RPMI7951 (cell line): ENCODE results near the gene COL15A1. TPM values are rescaled to one million over a fixed set of nuclear protein-coding genes. Genes with fewer than 3 reads are reported as not detected.
"Not testable (repeated sequence)": the region's sequence is repeated elsewhere in the genome, so short reads cannot be mapped to it uniquely, and the experiment has no call there.

Source experiments
- DNase-seq: peaks from one replicate; pipeline ENCODE4 v3.0.0-alpha.2; 2012; ENCODE audit warnings: low read depth
- total RNA-seq: library from RNA; depleted of rRNA; stranded (reverse); fragments of >200 nt; shearing (Covaris generic); gene quantifications from 2 replicates; pipeline ENCODE4 v1.2.3, GENCODE V29; 2014

COL15A1 gene
- total RNA-seq, 1 experiment from 2014 or later, result 20.2 TPM

DNA sequence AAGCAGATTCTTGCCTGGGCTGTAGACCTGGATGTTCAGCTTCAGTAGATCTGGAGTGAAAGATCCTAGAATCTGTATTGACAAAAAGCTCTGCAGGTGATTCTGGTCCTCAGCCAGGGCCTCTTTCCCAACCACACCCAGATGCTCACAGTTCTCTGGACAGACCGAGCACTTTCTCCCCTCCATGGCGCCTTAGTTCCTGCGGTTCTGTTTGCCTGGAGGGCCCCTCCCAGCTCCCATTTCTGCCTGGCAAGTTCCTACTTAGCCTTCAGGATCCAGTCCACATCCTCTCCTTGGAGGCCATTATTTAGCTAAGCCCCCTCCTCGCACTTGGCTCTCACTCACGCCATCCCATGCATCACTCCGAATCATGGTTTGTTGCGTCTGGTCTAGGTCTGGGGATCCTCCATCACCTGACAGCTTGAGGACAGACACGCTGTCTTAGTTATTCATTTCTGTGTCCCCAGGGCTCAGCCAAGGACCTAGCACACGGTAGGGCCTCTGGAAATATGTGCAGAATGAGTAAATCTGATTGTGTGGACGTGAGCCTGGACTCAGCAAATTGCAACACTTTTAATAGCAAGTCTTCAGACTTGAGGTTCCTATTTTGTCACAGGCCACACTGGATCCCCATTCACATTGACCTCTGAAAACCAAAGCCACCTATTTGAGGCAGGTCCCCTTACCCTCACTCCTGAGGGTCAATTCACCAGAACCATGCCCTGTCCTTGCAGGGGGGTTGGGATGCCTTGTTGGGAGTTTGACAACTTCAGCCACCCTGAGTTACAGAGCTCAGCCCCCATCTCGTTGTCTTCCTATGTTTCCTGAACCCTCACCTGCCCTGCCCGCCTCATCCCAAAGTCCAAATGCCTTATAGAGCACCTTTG is 50.7 kb downstream of the COL15A1 start:
- DNase-seq, result peak; percentile 48

DNA sequence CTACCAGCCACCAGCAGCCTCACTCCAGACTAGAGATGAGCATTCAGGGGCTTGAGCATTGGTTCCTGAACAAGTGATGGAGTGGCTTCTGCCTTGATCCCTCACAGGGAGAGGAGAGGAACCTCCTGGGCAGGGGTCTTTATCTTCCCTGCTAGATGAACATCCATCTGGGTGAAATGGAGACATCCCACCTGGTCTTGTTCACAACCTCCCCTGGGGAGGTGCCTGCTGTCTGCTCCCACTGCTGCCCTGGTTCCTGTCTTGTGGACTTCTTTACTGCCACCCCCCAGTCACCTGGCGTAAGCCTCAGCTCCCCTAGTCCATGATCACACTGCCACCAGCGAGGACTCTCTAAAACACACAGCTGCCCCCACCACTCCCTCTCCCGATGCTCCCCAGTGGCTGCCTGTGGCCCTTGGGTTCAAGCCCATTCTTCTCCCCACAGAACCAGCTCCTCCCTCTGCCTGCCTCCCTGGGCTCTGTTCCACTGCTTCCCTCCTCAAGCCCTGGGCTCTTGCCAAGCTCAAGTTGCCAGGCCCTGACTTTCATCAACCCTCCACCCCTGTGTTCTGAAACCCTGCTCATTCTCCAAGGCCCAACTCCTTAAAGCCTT is 51.5 kb downstream of the COL15A1 start:
- peak; percentile 64 for DNase-seq

DNA sequence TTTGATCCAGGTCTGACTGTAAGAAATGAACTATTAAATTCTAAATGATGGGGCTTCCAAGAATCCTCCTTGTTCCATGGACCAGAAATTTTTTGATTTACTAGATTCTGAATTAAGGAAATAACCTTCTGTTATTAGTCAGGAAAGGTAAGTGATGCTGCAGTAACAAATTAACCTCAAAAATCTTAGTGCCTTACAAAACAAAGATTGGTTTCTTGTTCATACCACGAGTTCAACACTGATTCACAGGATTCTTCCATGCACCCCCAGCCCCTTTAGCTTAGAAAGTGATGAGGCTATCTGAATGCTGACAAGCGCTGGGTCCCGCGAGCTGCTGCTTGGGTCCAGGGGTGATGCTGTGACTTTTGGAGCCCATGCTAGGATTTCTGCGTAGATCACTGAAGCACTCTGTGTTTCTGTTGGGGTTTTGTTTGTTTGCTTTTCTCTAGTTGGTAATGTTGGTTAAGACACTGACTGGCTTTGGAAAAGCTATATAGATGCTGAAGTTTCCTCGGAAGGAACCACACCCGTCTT is 52.3 kb downstream of the COL15A1 start:
- no peak for DNase-seq

DNA sequence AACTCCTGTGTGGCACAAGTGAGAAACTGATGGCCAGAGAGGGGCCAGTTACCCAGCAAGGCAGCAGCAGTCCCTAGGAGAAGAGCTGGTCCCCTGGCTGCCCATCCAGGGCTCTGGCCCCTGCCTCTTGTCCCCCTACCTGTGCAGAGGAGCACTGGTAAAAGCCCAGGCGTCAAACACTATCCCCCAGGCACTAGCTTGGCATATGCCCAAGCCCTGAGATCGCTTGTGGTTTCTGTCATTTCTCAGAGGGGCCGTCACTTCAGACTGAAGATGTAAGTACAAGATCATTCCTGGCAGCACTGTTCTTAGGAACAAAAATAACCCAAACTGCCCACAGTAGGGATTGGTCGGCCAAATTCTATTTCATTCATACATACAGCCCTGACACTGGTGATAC is 53.9 kb downstream of the COL15A1 start:
- DNase-seq, result peak; percentile 89

DNA sequence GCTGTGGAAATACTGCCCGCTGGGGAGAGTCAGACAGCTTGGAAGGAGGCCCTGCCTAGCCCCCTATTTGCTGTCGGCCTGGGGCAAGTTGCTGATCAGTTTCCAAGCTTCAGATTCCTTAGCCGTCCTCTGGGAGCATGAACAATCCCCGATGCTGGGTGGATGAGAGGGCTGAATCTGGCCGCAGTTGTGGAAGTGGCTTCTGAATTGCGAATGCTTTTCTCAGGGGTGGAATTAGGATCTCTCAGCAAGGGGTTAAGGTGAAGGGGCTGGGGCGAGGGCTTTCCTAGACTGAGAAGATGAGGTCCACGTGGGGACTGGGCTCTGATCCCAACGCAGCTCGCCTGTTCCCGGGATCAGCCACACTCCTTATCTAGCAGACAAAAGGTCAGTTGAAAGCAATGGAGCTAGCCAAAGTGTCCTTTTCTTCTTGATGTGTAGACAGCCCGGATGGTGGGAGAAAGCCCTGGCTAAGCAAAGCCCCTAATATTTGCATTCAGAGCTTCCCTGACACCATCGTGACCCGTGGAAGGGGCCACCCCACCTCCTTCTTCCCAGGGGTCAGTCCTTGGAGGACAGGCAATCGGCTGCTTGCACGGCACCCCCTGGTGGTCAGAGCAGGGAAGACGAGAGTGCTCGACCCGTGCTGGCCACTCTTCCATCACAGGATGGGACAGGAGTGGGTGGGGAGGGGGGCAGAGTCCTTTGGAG is 54.9 kb downstream of the COL15A1 start:
- peak; percentile 68 for DNase-seq

DNA sequence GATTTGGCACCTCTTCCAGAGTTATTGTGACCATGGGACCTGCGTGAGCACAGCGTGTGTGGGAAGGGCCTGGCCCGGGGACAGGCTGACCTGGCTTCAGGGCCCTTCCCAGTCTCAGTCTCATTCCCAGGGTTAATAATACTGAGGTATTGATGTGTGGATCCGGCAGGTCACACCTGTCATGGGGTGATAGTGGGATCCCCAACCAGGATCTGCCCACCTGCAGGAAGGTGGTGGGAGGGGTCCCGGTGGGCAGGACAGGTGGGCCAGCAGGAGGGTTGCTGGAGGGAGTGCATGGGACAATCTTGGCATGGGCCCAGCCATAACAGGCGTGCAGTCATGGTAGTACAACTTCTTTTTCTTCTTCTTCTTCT is 55.4 kb downstream of the COL15A1 start:
- no peak for DNase-seq

DNA sequence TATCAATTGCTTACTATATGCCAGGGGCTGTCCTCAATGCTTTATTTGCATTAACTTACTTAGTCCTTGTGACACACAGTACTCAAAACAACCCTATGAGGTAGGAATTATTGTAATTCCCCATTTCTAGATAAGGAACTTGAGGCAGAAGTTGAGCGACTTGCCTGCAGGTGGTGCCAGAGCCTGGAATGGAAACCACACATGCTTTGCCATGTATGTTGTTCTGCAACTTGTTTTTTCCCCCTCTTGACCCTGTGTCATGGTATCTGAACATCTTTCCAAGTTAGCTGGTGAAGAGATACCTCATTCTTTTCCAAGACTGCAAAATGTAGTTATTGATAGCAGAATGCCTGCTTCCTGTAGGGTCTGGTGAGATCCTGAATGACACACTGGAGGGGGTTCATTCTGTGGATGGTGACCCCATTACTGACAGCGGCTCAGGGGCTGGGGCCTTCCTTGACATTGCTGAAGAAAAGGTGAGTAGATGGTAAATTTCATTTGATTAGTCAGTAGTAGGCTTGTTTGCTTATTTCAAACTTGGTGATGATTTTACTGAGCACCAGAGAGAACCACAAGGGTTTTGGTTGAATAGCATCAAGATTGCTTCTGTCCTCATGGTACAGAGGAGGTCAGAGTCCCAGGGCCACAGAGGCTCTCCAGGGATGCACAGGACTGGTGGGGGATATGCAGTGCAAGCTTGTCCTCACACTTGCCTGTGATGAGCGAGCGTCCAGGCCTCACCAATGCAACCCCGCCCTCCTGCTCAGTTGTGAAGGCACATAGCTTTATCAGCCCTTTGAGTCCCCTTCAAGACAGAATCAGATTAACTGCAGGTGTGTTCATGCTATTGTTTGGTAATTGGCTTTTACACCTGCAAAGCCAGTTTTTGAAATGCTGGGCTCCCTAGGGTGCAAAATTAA is 57.0 kb downstream of the COL15A1 start:
- peak; percentile 73 for DNase-seq

DNA sequence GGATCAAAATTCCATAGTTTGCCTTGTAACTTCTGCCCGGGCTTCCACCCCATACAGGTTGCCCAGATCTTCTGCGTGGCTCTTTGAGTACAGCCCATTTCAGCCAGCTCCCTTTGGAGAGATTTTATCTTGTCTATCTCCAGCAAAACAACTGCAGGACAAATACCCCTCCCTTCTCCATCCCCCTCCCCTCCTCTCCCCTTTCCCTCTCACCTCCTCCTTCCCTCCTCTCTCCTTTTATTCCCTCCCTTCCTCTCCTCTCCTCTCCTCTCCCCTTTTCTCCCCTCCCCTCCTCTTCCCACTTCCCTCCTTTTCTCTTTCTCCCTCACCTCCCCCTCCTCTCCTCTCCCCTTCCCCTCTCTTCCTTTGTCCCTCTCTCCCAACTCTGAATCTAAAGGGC is 58.2 kb downstream of the COL15A1 start:
- no peak for DNase-seq

DNA sequence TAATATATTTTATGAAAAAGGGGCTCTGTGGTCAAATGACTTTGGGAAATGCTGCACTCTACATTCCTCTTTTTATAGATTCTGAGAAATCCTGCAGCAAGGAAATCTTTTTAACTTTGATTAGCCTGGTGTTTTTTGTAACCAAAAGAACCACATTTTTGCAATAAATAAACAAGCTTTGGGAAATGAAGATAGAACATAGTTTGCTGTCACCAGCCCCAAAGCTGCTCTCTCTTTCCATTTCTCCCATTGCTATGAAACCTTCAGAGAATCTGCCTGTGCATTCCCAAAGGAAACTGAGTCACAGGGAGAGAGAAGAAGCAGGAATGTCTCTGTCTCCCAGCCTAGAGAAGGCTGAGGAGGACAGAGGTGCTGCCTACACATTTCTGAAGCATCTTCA is 59.0 kb downstream of the COL15A1 start:
- no peak for DNase-seq

DNA sequence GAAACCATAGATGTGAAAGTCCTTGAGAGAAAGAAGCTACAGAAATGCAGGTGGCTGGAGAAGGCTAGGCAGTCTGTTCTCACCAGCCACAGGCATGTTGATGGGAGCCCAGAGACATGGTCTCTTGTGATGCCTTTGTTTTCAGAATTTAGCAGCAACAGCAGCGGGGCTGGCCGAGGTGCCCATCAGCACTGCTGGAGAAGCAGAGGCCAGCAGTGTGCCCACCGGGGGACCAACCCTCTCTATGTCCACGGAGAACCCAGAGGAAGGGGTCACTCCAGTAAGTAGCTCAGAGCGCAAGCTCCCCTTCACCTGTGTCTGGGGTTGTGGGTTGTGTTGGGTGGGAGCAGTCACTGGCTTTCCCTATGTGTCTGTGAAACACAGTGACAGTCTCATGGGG is 59.6 kb downstream of the COL15A1 start:
- DNase-seq, result no peak

DNA sequence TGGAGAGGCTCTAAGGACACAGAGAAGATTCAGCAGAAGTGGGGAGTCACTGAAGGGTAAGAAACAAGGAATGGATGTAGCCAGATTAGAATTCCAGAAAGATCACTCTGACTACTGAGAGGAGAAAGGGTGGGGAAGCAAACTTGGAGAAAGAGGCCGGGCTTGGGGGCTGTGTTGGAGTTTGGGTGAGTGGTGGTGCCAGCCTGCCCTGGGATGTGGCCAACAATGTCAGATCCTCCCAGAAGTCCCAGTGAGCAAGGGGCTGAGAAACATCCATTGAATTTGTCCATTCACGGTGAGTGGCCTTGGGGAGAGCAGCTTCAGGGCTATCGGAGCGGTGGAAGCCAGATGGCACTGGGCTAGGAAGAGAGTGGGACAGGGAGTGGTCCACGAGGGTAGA is 60.4 kb downstream of the COL15A1 start:
- no peak for DNase-seq

DNA sequence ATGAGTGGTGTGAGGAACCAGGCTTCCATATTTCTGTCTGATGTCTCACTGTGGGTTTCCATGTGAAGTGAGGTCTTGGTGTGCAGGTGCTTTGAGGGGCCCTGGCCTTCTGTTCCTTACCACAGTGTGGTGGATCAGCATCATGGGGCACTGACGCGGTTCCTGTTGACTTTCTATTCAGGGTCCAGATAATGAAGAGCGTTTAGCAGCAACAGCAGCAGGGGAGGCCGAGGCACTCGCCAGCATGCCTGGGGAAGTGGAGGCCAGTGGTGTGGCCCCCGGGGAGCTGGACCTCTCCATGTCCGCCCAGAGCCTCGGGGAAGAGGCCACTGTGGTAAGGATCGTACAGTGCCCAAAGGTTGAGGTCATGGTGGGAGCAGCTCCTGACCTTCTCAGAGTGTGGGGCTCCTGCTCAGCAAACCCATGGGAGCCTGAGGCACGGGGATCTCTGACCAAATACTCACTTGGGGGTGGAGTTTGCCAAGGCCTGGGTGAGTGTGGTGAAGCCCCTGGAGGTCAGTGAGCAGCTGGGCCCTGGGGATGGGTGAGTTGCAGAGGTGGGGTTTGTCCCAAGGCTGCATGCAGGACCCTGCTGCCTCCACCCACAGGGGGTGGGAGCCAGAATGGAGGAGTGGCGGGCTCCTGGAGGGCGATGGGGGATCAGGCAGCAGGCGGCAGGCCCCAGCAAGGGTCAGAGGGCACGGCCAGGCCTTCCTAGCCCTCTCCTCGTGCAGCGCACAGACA is 61.2 kb downstream of the COL15A1 start:
- no peak for DNase-seq

DNA sequence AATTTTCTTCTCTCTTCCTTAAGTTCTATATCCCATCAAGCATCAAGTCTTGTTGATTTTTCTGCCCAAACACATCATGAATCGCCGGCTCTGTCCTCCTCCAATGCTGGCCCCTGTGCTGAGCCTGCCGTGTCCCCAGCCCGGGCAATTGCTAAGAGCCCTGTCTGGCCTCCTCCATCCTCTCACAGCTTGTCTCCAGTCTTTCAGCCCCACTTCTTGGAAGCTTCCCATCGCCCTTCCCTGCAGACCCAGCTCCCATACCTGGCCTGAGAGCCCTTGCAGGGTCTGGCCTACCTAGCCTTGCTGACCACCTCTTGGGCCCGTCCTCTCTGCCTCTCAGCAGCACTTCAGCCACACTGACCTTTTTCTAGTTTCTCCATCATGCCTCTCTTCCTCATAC is 61.9 kb downstream of the COL15A1 start:
- no peak for DNase-seq

DNA sequence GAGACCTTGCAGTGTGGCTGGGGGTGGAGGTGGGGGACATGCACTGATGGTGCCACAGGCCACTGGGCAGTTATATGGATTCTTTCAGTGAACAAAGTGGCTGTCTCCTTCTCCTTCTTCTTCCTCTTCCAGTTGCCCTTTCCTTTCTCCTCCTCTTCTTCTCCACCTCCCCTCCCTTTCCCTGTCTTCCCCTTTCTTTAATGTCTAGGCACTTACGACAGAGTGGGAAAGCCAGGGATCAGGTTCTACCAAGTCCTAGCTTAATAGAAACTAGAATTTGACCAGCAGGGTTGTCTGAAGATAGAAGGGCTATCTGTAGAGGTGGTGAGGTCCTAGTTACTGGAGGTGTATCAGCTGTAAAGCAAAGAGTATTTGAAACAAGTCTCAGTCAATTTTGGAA is 62.8 kb downstream of the COL15A1 start:
- no peak for DNase-seq

DNA sequence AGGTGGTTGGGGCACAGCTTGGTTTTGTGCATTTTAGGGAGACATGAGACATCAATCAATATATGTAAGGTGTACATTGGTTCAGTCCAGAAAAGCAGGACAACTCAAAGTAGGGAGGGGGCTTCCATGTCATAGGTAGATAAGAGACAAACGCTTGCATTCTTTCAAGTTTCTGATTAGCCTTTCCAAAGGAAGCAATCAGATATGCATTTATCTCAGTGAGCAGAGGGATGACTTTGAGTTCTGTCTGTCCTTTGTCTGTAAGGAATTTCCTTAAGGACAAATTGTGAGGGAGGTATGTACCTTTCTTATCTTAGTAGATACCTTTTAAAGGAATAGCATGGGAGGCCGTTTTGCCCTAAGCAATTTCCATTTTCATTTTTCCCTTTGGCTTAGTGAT is 63.3 kb downstream of the COL15A1 start:
- no peak for DNase-seq

DNA sequence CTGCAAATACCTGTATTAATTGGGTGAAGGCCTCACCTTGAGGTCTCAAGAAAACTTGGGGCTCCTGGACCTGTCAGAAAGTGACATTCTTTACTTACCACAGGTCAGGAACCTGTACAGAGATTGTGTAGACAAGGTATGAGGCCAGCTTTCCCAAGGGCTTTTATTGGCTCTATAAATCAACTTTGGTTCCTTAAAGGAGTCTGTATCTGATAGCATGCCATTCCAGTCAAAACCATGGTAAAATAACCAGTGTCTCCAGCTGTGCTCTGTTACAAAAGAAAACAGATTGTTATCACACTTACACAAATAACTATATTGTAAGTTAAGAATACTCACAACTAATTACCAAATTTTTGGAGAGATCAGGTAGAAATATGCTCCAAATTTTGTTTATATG is 64.5 kb downstream of the COL15A1 start:
- no peak for DNase-seq

DNA sequence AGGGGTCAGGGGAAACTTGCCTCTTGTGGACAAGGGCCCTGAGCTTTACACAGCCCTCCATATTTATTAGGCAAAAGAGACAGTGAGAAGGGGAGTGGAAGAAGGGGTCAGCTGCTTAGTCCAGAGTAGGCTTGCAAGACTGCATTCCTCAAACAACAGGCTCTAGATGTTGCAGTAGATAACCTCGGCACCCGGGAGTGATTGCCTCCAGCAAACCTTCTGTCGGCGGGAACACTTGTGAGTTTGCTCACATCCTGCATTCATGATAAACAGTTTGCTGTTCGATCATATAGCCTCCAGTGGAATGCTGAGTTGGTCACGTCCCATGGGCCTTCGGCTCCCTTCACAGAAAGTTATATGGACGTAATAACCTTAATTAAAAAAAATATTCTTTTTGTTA is 66.7 kb downstream of the COL15A1 start:
- DNase-seq, result not testable (repeated sequence)

DNA sequence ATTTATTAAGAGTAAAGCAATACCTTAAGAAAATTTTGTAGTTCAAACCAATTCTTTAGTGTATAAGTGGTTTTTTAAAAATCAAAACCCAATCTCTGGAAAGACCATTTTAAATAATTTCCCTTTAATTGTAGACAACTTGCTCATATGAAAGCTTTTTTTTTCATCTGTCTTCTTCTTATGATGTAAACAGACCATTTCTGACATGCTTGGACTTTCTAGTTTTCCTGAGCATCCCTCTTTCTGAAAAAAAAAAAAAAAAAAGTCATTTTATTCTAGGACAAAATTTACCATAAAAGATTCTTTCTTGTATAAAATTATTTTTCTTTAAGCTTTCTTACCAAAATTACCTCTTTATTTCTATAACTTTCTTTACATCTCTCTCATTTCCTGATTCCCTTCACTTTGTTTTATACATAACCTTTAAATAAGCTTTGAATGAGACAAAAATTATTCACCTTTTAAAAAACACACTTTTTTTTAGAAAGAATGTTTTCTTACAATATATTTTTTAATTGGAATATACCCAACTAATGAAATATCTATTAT is 67.5 kb downstream of the COL15A1 start:
- DNase-seq, result peak; percentile 66

DNA sequence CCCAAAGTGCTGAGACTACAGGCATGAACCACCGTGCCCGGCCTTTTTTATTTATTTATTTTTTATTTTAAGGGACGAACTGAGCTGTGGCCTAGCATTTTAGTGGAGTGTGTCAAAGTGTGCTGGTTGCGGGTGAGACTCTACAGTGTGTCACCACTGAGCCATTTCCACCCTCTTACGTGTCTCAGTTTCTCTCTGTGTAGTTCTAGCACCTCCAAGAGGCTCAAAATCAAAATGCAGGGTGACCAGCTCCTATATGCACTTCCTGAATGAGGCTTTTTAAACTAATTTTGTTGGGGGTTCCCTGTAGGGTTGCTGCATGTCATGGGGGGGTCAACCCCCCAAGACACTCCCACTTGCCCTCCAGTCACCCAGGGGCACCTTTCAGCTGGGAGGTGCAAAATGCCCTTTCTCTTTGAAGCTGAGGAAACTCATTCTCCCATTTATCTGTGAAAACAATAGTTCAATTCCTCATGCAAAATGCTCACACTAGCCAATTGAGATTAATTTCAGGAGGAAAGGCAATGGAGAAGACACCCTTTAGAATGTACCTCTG is 69.3 kb downstream of the COL15A1 start:
- no peak for DNase-seq

DNA sequence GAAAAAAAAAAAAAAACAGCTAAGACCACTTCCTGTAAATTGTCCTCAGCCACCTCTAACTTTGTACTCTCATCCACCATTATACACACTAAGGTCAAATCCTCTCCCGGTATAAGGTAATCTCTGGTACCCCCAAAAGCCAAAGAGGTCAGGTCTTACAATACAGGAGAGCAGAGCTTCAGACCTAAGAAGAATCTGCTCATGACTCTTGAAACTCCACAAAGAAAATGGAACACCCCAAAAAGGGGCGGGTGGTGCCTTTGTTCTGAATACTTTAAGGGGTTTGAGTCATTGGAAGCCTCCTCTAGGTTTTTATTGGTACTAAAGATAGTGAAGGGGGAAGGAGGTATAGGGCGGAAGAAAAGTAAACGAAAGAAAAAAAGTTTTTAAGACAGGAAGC is 69.8 kb downstream of the COL15A1 start:
- DNase-seq, result no peak
